BLaER1 treated with 17β-estradiol and CSF1 and Interleukin-3, amounts not matched to agents 10 nM and 100 nM (cell line): ENCODE data around the gene KRT80.

Experiments
- H3K27ac ChIP-seq, 11 experiments: shearing (Covaris generic); formaldehyde crosslinking; 2 replicates each; pipeline ENCODE4 v1.8.1; 2022
- H3K27me3 ChIP-seq, 11 experiments: shearing (Covaris generic); formaldehyde crosslinking; 2 replicates each; pipeline ENCODE4 v1.8.1; 2022
- H3K36me3 ChIP-seq, 11 experiments: shearing (Covaris generic); formaldehyde crosslinking; 2 replicates each; pipeline ENCODE4 v1.8.1; 2022
- H3K4me1 ChIP-seq, 10 experiments: shearing (Covaris generic); formaldehyde crosslinking; 2 replicates each; pipeline ENCODE4 v1.8.1; 2022
- H3K4me2 ChIP-seq, 11 experiments: shearing (Covaris generic); formaldehyde crosslinking; 2 replicates each; pipeline ENCODE4 v1.8.1; 2022
- H3K4me3 ChIP-seq, 10 experiments: shearing (Covaris generic); formaldehyde crosslinking; 2 replicates each; pipeline ENCODE4 v1.8.1; 2022
- H3K9ac ChIP-seq, 11 experiments: shearing (Covaris generic); formaldehyde crosslinking; 2 replicates each; pipeline ENCODE4 v1.8.1; 2022
- H3K9me3 ChIP-seq, 11 experiments: shearing (Covaris generic); formaldehyde crosslinking; replicated peaks in 1 of 11; 2 replicates each; pipeline ENCODE4 v1.8.1; 2022
- H4K20me1 ChIP-seq, 11 experiments: shearing (Covaris generic); formaldehyde crosslinking; 2 replicates each; pipeline ENCODE4 v1.8.1; 2022
- Cebpa-rat ChIP-seq, 11 experiments: shearing (Covaris generic); IDR thresholded peaks; 2 replicates each; pipeline ENCODE4 v1.8.1; 2022

Gene KRT80

DNA sequence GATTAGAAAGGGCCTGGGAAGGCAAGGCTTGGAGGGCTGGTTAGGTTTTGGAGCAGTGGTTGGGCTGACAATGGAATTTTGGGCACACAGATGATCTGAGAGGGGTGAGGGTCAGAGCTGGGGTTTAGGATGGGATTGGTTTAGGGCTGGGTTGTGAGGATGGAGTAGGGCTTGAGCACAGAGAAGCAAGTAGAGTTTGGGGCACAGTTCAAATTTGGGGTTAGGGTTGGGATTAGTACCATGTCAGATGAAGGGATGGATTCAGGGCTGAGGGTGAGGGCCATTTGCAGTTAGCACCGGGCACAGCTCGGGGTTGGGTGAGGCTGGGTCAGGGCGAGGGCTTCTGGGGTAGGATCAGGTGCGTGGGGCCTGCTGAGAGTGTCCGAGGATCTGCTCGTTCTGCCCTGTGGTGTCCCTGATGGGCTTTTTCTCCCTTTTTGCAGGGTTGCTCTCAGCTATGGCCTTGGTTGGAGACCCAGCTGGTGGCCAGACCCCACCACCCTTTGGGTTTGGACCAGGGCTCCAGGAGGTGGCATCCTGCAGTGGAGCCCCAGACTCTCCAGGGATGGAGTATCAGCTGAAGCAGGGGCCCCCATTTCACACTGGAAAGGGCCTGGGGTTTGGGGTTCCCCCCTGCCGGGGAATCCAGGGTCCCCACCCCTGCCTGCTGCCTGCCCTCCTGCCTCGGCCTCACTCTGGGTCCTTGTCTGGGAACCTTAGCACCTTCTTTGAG is 45.6 kb downstream of the KRT80 start:
- no peaks in the 10 kb centered on the region for H4K20me1 ChIP-seq
- H3K4me3 ChIP-seq, result no peak overlapping the region
- H3K36me3 ChIP-seq, result no peaks in the 10 kb centered on the region
- H3K9me3 ChIP-seq, result no peaks in the 10 kb centered on the region
- H3K27me3 ChIP-seq, result no peaks in the 10 kb centered on the region
- peak overlapping the region in 5 of 11 experiments; percentile 33 to 66 (median 52); a peak in 4 of 22 replicates for H3K9ac ChIP-seq
- H3K27ac ChIP-seq, result peak overlapping the region in 5 of 11 experiments; percentile 51 to 83 (median 69); a peak in 8 of 22 replicates
- peak overlapping the region in 4 of 11 experiments; percentile 52 to 76 (median 62); a peak in 7 of 22 replicates for H3K4me2 ChIP-seq
- TF ChIP-seq Cebpa-rat (IDR thresholded peaks at IDR 0.05), result no peak
- peaks cover 16 to 33% (median 23%) of the 10 kb centered on the region in 10 experiments for H3K4me1 ChIP-seq

DNA sequence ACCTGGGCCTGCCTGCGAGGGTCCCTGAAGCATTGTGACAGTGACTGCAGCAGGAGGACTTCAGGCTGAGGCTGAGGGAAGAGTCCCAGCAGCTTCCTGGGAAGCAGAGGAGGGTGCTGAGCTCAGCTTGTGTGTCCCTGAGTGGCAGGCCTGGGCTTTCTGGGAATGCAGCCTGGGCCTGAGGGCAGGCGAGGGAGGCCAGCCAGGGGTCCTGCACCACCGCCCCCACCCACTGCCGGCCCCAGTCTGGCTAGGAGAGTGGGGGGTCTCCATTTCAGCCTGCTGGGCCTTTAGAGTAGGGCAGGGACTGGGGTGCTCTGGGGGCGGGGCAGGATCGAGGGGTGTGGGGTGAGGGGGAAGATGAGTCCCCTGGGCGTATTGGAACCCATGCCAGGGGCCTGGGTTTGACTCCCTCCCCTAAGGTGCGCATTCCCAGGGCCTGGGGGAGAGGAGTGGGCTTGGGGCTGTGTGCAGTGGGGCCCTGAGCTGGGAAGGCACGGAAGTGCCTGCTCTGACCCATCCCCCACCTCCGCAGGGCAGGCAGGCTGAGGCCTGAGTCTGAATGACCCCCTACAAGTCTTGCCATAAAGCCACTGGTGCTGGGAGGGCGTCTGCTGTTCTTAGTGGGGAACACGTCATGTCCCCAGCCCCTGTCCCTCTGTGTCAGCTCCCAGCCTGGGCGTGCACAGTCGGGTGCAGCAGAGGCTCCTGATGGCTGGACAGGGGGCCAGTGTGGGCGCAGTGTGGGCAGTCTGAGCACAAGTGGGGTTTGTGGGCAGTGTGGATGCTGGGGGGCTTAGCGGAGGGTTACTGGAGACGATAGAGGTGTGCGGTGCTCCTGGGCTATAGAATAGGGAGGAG is 46.4 kb downstream of the KRT80 start:
- H3K27ac ChIP-seq, result peak overlapping the region in 3 of 11 experiments; percentile 17 to 83 (median 29); a peak in 1 of 22 replicates
- H3K4me2 ChIP-seq, result no peak overlapping the region
- H3K9ac ChIP-seq, result peak overlapping the region in 2 of 11 experiments; percentile 53 to 66; a peak in 3 of 22 replicates

DNA sequence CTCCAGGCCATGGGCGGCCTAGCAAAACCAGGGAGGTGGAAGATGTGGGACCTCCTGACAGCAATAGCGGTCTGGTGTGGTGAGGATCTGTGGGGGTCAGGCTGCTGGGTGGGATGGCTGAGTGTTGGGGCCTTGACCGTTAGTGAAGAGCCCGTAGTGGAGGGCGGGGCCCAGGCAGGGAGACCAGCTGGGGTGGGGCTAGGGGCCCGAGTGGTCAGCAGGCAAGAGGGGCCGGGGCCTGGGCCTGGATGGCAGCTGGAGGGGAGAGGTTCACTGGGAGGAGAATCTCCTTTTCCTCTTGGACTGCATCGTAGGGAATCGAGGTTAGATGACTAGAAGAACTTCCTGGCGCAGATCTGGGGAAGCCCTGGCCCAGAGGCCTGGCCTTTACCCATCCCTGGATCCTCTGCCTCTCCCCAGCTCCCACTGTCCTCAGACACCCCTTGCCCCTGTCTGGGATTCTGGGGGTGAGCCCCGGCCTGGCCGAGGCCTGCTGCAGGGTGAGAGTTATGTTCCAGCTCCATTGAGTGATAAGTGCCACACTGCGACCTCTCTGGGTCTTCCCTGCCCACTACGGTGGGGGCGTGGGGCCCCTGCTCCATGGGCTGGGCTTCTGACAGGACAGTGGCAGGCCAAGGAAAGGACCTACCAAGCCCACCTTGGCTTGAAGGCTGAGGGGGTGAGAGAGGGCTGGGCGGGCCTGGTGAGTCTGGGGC is 47.1 kb downstream of the KRT80 start:
- Histone ChIP-seq H3K9ac (peak overlapping the region in 3 of 11 experiments; percentile 17 to 53 (median 32); a peak in 4 of 22 replicates), H3K4me2 (no peak overlapping the region), H3K27ac (peak overlapping the region in 3 of 11 experiments; percentile 17 to 35 (median 29); a peak in 3 of 22 replicates), H4K20me1 (no peaks in the 10 kb centered on the region), H3K27me3 (no peaks in the 10 kb centered on the region), H3K4me1 (peaks cover 24 to 38% (median 30%) of the 10 kb centered on the region in 10 experiments), H3K36me3 (no peaks in the 10 kb centered on the region), H3K9me3 (no peaks in the 10 kb centered on the region), H3K4me3 (no peak overlapping the region)
- TF ChIP-seq Cebpa-rat (IDR thresholded peaks at IDR 0.05), result no peak

More for the DNA sequence above, 46.4 kb downstream of the KRT80 start:
- TF ChIP-seq Cebpa-rat (IDR thresholded peaks at IDR 0.05), result no peak
- Histone ChIP-seq H3K4me1 (peaks cover 17 to 34% (median 25%) of the 10 kb centered on the region in 10 experiments), H4K20me1 (no peaks in the 10 kb centered on the region), H3K27me3 (no peaks in the 10 kb centered on the region), H3K4me3 (no peak overlapping the region), H3K9me3 (no peaks in the 10 kb centered on the region), H3K36me3 (no peaks in the 10 kb centered on the region)

DNA sequence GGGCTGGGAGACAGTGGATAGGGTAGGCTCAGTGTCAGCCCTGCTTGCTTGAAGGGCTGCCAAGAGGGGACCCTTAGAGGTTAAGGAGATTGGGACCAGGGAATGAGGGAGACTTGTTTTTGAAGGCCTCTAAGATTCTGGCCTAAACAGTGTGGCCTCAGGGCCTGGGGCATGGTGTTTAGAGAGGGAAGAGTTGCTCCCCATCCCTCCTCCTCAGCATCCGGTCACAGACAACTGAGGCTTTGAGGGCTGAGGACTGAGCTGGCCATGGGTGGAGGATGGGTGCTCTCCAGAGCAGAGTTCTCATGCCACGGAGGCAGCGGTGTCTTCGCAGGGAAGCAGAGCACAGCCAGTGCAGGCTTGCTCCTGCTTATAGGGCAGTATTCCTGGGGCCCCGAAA is 49.4 kb downstream of the KRT80 start:
- Histone ChIP-seq H3K4me2 (no peak overlapping the region), H3K9me3 (no peaks in the 10 kb centered on the region), H3K9ac (no peak overlapping the region), H3K36me3 (no peaks in the 10 kb centered on the region), H3K27me3 (no peaks in the 10 kb centered on the region), H3K4me1 (peaks cover 12 to 37% (median 31%) of the 10 kb centered on the region in 10 experiments), H3K27ac (no peak overlapping the region), H4K20me1 (no peaks in the 10 kb centered on the region; a peak in 1 of 22 replicates), H3K4me3 (no peak overlapping the region)
- TF ChIP-seq Cebpa-rat (IDR thresholded peaks at IDR 0.05), result no peak

DNA sequence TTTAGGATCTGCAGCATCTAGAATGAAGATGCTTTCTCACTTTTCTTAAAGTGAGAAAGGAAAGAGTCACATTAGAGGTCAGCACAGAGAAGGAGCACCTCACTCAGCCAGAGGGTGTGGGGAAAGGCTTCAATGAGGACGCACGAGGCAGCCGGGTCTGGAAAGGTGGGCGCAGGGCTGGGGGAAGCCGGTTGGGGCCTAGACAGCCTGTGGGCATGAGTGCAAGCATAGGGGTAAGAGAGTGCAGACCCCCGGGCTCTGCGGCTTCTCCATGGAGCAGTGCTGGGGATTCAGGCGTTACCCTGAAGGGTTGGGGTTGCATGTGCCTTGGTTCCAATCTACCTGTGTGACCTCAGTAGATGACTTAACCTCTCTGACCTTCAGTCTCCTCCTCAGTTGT is 49.9 kb downstream of the KRT80 start:
- H3K27me3 ChIP-seq, result no peaks in the 10 kb centered on the region
- TF ChIP-seq Cebpa-rat (IDR thresholded peaks at IDR 0.05), result no peak

DNA sequence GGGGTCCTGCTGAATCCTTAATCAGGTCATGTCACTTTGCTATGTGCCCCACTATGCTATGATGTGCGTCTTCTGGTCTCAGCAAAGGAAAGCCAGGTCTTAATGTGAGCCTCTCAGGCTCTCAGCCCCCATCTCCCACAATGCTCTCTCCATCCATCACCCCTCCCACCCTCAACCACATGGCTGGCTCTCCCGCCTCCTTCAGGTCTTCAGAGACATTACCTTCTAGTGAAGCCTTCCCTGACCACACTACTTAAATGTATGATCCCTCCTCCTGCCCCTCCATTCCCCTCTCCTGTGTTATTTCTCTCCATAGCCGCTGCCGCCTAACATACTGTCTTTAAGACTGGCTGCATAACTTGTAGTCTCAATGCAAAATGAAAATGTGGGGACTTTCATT is 50.5 kb downstream of the KRT80 start:
- no peak overlapping the region for H3K4me3 ChIP-seq
- no peaks in the 10 kb centered on the region for H3K27me3 ChIP-seq
- H3K36me3 ChIP-seq, result no peaks in the 10 kb centered on the region
- no peak overlapping the region for H3K4me2 ChIP-seq
- H3K9me3 ChIP-seq, result no peaks in the 10 kb centered on the region
- TF ChIP-seq Cebpa-rat (IDR thresholded peaks at IDR 0.05), result no peak
- H3K9ac ChIP-seq, result no peak overlapping the region
- no peak overlapping the region for H3K27ac ChIP-seq
- no peaks in the 10 kb centered on the region; a peak in 1 of 22 replicates for H4K20me1 ChIP-seq
- peaks cover under 1 to 35% (median 27%) of the 10 kb centered on the region in 10 experiments; a peak in 18 of 20 replicates for H3K4me1 ChIP-seq

More for the DNA sequence above, 49.9 kb downstream of the KRT80 start:
- Histone ChIP-seq H3K27ac (no peak overlapping the region), H4K20me1 (no peaks in the 10 kb centered on the region; a peak in 1 of 22 replicates), H3K36me3 (no peaks in the 10 kb centered on the region), H3K4me2 (no peak overlapping the region), H3K4me1 (peaks cover 6 to 35% (median 29%) of the 10 kb centered on the region in 10 experiments), H3K9ac (no peak overlapping the region), H3K4me3 (no peak overlapping the region), H3K9me3 (no peaks in the 10 kb centered on the region)

DNA sequence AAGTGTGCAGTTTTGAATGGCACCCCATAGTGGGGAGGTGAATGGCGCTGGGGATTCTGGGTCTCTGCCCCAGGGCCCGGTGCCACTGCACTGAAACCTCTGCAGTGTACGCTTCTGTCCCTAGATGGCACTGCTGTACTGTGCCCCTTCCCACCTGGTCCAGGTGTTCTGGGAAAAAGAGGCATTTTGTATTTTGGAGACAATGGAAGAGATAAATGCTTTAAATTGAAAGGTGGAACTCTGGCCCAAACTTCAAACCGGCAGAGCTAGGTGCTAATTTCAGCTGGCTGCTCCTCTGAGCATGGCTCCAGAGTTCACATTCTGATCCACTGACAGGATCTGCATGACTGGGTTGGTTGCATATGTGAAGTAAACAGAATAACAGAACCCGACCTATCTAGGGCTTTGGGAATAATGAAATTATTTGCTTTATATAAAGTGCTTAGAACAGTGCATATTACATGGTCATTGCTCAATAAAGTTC is 52.2 kb downstream of the KRT80 start:
- Histone ChIP-seq H3K27me3 (no peaks in the 10 kb centered on the region), H3K4me2 (peak overlapping the region in 4 of 11 experiments; percentile 28 to 45 (median 38); a peak in 6 of 22 replicates)

DNA sequence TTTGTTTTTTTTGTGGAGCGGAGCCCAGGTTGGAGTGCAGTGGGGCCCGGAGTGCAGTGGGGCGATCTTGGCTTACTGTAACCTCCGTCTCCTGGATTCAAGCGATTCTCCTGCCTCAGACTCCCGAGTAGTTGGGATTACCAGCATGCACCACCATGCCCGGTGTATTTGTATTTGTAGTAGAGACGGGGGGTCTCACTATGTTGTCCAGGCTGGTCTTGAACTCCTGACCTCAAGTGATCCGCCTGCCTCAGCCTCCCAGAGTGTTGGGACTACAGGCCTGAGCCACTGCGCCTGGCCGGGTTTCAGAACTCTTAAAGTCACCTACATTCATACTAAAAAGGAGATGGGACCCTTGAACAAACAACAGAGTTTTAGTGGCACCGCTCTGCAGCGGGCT is 52.7 kb downstream of the KRT80 start:
- Histone ChIP-seq H3K27ac (no peak overlapping the region), H3K4me2 (peak overlapping the region in 7 of 11 experiments; percentile 30 to 51 (median 41); a peak in 7 of 22 replicates), H3K9me3 (no peaks in the 10 kb centered on the region), H3K9ac (no peak overlapping the region), H3K36me3 (no peaks in the 10 kb centered on the region), H3K27me3 (no peaks in the 10 kb centered on the region), H4K20me1 (no peaks in the 10 kb centered on the region; a peak in 1 of 22 replicates), H3K4me3 (no peak overlapping the region), H3K4me1 (peaks cover 0 to 34% (median 27%) of the 10 kb centered on the region in 10 experiments; a peak in 17 of 20 replicates)
- no peak for TF ChIP-seq Cebpa-rat (IDR thresholded peaks at IDR 0.05)

More for the DNA sequence above, 52.2 kb downstream of the KRT80 start:
- Histone ChIP-seq H3K27ac (no peak overlapping the region), H3K4me1 (peaks cover 0 to 35% (median 27%) of the 10 kb centered on the region in 10 experiments; a peak in 17 of 20 replicates), H3K4me3 (no peak overlapping the region), H4K20me1 (no peaks in the 10 kb centered on the region; a peak in 1 of 22 replicates), H3K9me3 (no peaks in the 10 kb centered on the region), H3K9ac (no peak overlapping the region), H3K36me3 (no peaks in the 10 kb centered on the region)
- no peak for TF ChIP-seq Cebpa-rat (IDR thresholded peaks at IDR 0.05)
